ENCODE results near the gene SNRPA1.

GRCh38 chr15:101240358-101240757 lies 54.7 kb downstream of the SNRPA1 start:
- TF ChIP-seq POLR2A (IDR thresholded peaks at IDR 0.05), result no peak
- TF ChIP-seq, protein P1, sequence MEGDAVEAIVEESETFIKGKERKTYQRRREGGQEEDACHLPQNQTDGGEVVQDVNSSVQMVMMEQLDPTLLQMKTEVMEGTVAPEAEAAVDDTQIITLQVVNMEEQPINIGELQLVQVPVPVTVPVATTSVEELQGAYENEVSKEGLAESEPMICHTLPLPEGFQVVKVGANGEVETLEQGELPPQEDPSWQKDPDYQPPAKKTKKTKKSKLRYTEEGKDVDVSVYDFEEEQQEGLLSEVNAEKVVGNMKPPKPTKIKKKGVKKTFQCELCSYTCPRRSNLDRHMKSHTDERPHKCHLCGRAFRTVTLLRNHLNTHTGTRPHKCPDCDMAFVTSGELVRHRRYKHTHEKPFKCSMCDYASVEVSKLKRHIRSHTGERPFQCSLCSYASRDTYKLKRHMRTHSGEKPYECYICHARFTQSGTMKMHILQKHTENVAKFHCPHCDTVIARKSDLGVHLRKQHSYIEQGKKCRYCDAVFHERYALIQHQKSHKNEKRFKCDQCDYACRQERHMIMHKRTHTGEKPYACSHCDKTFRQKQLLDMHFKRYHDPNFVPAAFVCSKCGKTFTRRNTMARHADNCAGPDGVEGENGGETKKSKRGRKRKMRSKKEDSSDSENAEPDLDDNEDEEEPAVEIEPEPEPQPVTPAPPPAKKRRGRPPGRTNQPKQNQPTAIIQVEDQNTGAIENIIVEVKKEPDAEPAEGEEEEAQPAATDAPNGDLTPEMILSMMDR (IDR thresholded peaks at IDR 0.05), result no peak

Measured in uterus (tissue), 2 donors.